Dendritic cell treated with granulocyte-macrophage colony-stimulating factor and Interleukin-4, amounts not matched to agents 40 ng/mL and 50 ng/mL, for 4 days (primary cell): ENCODE results near the gene DCTD.

Experiments
- H3K27ac Mint-ChIP-seq: one replicate; pipeline ENCODE4 v1.8.0; 2022; ENCODE audit warnings: mild to moderate bottlenecking, mixed read lengths
- H3K27me3 Mint-ChIP-seq: one replicate; pipeline ENCODE4 v1.8.0; 2022; ENCODE audit warnings: mild to moderate bottlenecking, mixed read lengths
- H3K36me3 Mint-ChIP-seq: one replicate; pipeline ENCODE4 v1.8.0; 2022; ENCODE audit warnings: low read depth, mixed read lengths
- H3K4me1 Mint-ChIP-seq: one replicate; pipeline ENCODE4 v1.8.0; 2022; ENCODE audit warnings: low read depth, mixed read lengths
- H3K4me3 Mint-ChIP-seq: one replicate; pipeline ENCODE4 v1.8.0; 2022; ENCODE audit warnings: mild to moderate bottlenecking, moderate library complexity, mixed read lengths
- H3K9me3 Mint-ChIP-seq: one replicate; pipeline ENCODE4 v1.8.0; 2022; ENCODE audit warnings: mixed read lengths
- intact Hi-C: fragments of 100-400 bp; cut with micrococcal nuclease; formaldehyde crosslinking; loops from one replicate; pipeline ENCODE4 v1.15.0; 2022

Gene DCTD

GRCh38 chr4:182862921-182863320 is 54.3 kb downstream of the DCTD start:
- H3K27me3 Mint-ChIP-seq = no peaks in the 10 kb centered on the region
- intact Hi-C loops = no loop called here
- no peaks in the 10 kb centered on the region for H3K36me3 Mint-ChIP-seq
- H3K4me3 Mint-ChIP-seq = no peak overlapping the region
- peaks cover 8% of the 10 kb centered on the region for H3K4me1 Mint-ChIP-seq
- H3K9me3 Mint-ChIP-seq = no peaks in the 10 kb centered on the region
- H3K27ac Mint-ChIP-seq = no peak overlapping the region

GRCh38 chr4:182862141-182862875 is 54.9 kb downstream of the DCTD start:
- Mint-ChIP-seq H3K27ac (no peak overlapping the region), H3K27me3 (no peaks in the 10 kb centered on the region), H3K9me3 (no peaks in the 10 kb centered on the region), H3K4me3 (no peak overlapping the region), H3K4me1 (peaks cover 8% of the 10 kb centered on the region), H3K36me3 (no peaks in the 10 kb centered on the region)
- intact Hi-C loops = no loop called here

GRCh38 chr4:182861346-182861745 is 55.8 kb downstream of the DCTD start:
- no peak overlapping the region for H3K27ac Mint-ChIP-seq
- peaks cover 8% of the 10 kb centered on the region for H3K4me1 Mint-ChIP-seq
- intact Hi-C loops = no loop called here
- no peaks in the 10 kb centered on the region for H3K36me3 Mint-ChIP-seq
- no peaks in the 10 kb centered on the region for H3K27me3 Mint-ChIP-seq
- H3K9me3 Mint-ChIP-seq = no peaks in the 10 kb centered on the region
- H3K4me3 Mint-ChIP-seq = no peak overlapping the region

- no peak overlapping the region for H3K27ac Mint-ChIP-seq
- H3K27me3 Mint-ChIP-seq = no peaks in the 10 kb centered on the region
- peaks cover 8% of the 10 kb centered on the region for H3K4me1 Mint-ChIP-seq
- intact Hi-C loops = no loop called here
- no peak overlapping the region for H3K4me3 Mint-ChIP-seq
- no peaks in the 10 kb centered on the region for H3K36me3 Mint-ChIP-seq
- no peaks in the 10 kb centered on the region for H3K9me3 Mint-ChIP-seq
Observed at GRCh38 chr4:182859730-182860129, 57.5 kb downstream of the DCTD start.

GRCh38 chr4:182858711-182859110 is 58.5 kb downstream of the DCTD start:
- H3K4me1 Mint-ChIP-seq = peaks cover 8% of the 10 kb centered on the region
- no peaks in the 10 kb centered on the region for H3K36me3 Mint-ChIP-seq
- H3K9me3 Mint-ChIP-seq = peaks cover 8% of the 10 kb centered on the region
- H3K27ac Mint-ChIP-seq = no peak overlapping the region
- H3K4me3 Mint-ChIP-seq = no peak overlapping the region
- no peaks in the 10 kb centered on the region for H3K27me3 Mint-ChIP-seq
- intact Hi-C loops = no loop called here

GRCh38 chr4:182856862-182857261 is 60.3 kb downstream of the DCTD start:
- H3K4me1 Mint-ChIP-seq = no peaks in the 10 kb centered on the region
- no peaks in the 10 kb centered on the region for H3K27me3 Mint-ChIP-seq
- H3K9me3 Mint-ChIP-seq = peaks cover 19% of the 10 kb centered on the region
- H3K36me3 Mint-ChIP-seq = no peaks in the 10 kb centered on the region
- H3K27ac Mint-ChIP-seq = no peak overlapping the region
- H3K4me3 Mint-ChIP-seq = no peak overlapping the region
- intact Hi-C loops = no loop called here

- H3K4me3 Mint-ChIP-seq = no peak overlapping the region
- H3K4me1 Mint-ChIP-seq = no peaks in the 10 kb centered on the region
- H3K27me3 Mint-ChIP-seq = no peaks in the 10 kb centered on the region
- H3K9me3 Mint-ChIP-seq = peaks cover 19% of the 10 kb centered on the region
- intact Hi-C loops = no loop called here
- no peaks in the 10 kb centered on the region for H3K36me3 Mint-ChIP-seq
- H3K27ac Mint-ChIP-seq = no peak overlapping the region
Observed at GRCh38 chr4:182855877-182856276, 61.3 kb downstream of the DCTD start.

- Mint-ChIP-seq H3K27me3 (no peaks in the 10 kb centered on the region), H3K4me3 (no peak overlapping the region), H3K4me1 (no peaks in the 10 kb centered on the region), H3K36me3 (no peaks in the 10 kb centered on the region), H3K9me3 (peaks cover 19% of the 10 kb centered on the region), H3K27ac (no peak overlapping the region)
- intact Hi-C loops = no loop called here
Observed at GRCh38 chr4:182855312-182855711, 61.9 kb downstream of the DCTD start.

- H3K9me3 Mint-ChIP-seq = peaks cover 19% of the 10 kb centered on the region
- H3K27me3 Mint-ChIP-seq = no peaks in the 10 kb centered on the region
- intact Hi-C loops = no loop called here
- no peak overlapping the region for H3K4me3 Mint-ChIP-seq
- H3K27ac Mint-ChIP-seq = no peak overlapping the region
- no peaks in the 10 kb centered on the region for H3K36me3 Mint-ChIP-seq
- no peaks in the 10 kb centered on the region for H3K4me1 Mint-ChIP-seq
Observed at GRCh38 chr4:182854466-182854865, 62.7 kb downstream of the DCTD start.

- Mint-ChIP-seq H3K36me3 (no peaks in the 10 kb centered on the region), H3K9me3 (peaks cover 19% of the 10 kb centered on the region), H3K27ac (no peak overlapping the region), H3K27me3 (no peaks in the 10 kb centered on the region), H3K4me3 (no peak overlapping the region), H3K4me1 (no peaks in the 10 kb centered on the region)
- intact Hi-C loops = no loop called here
Observed at GRCh38 chr4:182853731-182854330, 63.4 kb downstream of the DCTD start.

GRCh38 chr4:182848685-182849084 is 68.5 kb downstream of the DCTD start:
- Mint-ChIP-seq H3K4me1 (no peaks in the 10 kb centered on the region), H3K27ac (no peak overlapping the region), H3K4me3 (no peak overlapping the region), H3K27me3 (peaks cover 2% of the 10 kb centered on the region), H3K9me3 (peaks cover 11% of the 10 kb centered on the region), H3K36me3 (no peaks in the 10 kb centered on the region)
- intact Hi-C loops = no loop called here

GRCh38 chr4:182847576-182848450 is 69.4 kb downstream of the DCTD start:
- Mint-ChIP-seq H3K27me3 (peaks cover 2% of the 10 kb centered on the region), H3K4me1 (no peaks in the 10 kb centered on the region), H3K36me3 (no peaks in the 10 kb centered on the region), H3K27ac (no peak overlapping the region), H3K9me3 (peaks cover 2% of the 10 kb centered on the region), H3K4me3 (no peak overlapping the region)
- intact Hi-C loops = no loop called here

- Mint-ChIP-seq H3K4me3 (no peak overlapping the region), H3K36me3 (no peaks in the 10 kb centered on the region), H3K9me3 (no peaks in the 10 kb centered on the region), H3K27ac (no peak overlapping the region), H3K4me1 (no peaks in the 10 kb centered on the region), H3K27me3 (peaks cover 2% of the 10 kb centered on the region)
- intact Hi-C loops = no loop called here
Observed at GRCh38 chr4:182846036-182846435, 71.2 kb downstream of the DCTD start.

- Mint-ChIP-seq H3K4me3 (no peak overlapping the region), H3K36me3 (no peaks in the 10 kb centered on the region), H3K4me1 (no peaks in the 10 kb centered on the region), H3K27me3 (peaks cover 2% of the 10 kb centered on the region), H3K27ac (no peak overlapping the region), H3K9me3 (no peaks in the 10 kb centered on the region)
- intact Hi-C loops = no loop called here
Observed at GRCh38 chr4:182845618-182846017, 71.6 kb downstream of the DCTD start.
